Uterus (tissue), 4 donors: ENCODE data around the gene FANCC. TPM values are rescaled to one million over a fixed set of nuclear protein-coding genes. Genes with fewer than 3 reads are reported as not detected.
"Not testable (repeated sequence)": the region's sequence is repeated elsewhere in the genome, so short reads cannot be mapped to it uniquely, and the experiment has no call there.

Source experiments
- DNase-seq, 2 donors: peaks; one replicate each; pipeline ENCODE4 v3.0.0-alpha.2; 2019 to 2020
- H3K27ac ChIP-seq, 2 donors: fragments of 200-600 bp; sonication (generic); 1 replicate in 1 of 2; 2 replicates in 1 of 2; pipeline ENCODE4 v1.5.1; 2016 to 2018
- H3K27me3 ChIP-seq, 2 donors: fragments of 200-600 bp; sonication (generic); one replicate each; pipeline ENCODE4 v1.5.1; 2018 to 2019; ENCODE audit warnings: control low read depth in 1 of 2
- H3K36me3 ChIP-seq, 2 donors: fragments of 200-600 bp; sonication (generic); one replicate each; pipeline ENCODE4 v1.5.1; 2019; ENCODE audit warnings: control low read depth in 1 of 2
- H3K4me1 ChIP-seq, 2 donors: fragments of 200-600 bp; sonication (generic); one replicate each; pipeline ENCODE4 v1.5.1; 2018 to 2019; ENCODE audit warnings: control low read depth in 1 of 2
- H3K4me3 ChIP-seq, 2 donors: fragments of 200-600 bp; sonication (generic); 1 replicate in 1 of 2; 2 replicates in 1 of 2; pipeline ENCODE4 v1.5.1; 2018 to 2019; ENCODE audit warnings: mild to moderate bottlenecking in 1 of 2
- H3K9me3 ChIP-seq, 2 donors: fragments of 200-600 bp; sonication (generic); one replicate each; pipeline ENCODE4 v1.5.1; 2019; ENCODE audit warnings: control low read depth in 1 of 2
- CTCF ChIP-seq, 4 experiments: fragments of 200-600 bp in 2 of 4; fragments of 450-650 bp in 2 of 4; sonication (generic) in 2 of 4; IDR thresholded peaks; one replicate each; pipeline ENCODE4 v1.5.1; 2016 to 2019; ENCODE audit warnings: antibody characterized with exemption in 4 of 4, mild to moderate bottlenecking in 2 of 4, moderate library complexity in 1 of 4
- POLR2A ChIP-seq, 2 donors: fragments of 450-650 bp; IDR thresholded peaks; one replicate each; pipeline ENCODE4 v1.6.1; 2016; ENCODE audit warnings: antibody characterized with exemption in 2 of 2, mild to moderate bottlenecking in 1 of 2, moderate library complexity in 1 of 2
- intact Hi-C: fragments of 100-400 bp; cut with DNase I; formaldehyde crosslinking; loops from one replicate; pipeline ENCODE4 v1.15.1; 2023; ENCODE audit warnings: low total_unique reads
- total RNA-seq, 4 donors: library from RNA; depleted of rRNA in 3 of 4; stranded (reverse); fragments of >200 nt in 3 of 4; gene quantifications; one replicate each; pipeline versions ENCODE4 v1.1.0 to v1.2.4, GENCODE V29; 2014 to 2023
- donor health status: DM: yes; HTN: yes; CAD: no.

The FANCC gene
- total RNA-seq, 4 donors from 2014 or later = 4.1 to 21.4 (median 15.9) TPM

DNA sequence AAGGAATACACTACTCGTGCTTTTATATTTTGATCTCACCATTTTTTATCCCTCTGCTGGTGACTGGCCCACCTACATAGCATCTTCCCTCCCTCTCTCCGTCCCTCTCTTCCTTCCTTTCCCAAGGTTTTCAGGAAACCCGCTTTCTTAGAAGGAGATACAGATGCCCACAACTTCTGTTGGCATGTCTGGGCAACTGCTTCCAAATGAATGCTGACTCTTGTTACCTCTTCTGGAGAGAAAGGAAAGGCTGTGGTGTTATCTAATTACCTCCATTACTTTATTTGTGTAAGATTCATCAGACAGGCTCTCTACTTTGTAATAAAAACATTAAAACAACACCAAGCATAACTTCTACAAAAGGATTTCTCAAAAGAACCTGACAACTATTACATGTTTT, 20.2 kb downstream of the FANCC start:
- intact Hi-C loops = no loop called here
- no peak for DNase-seq
- Histone ChIP-seq H3K36me3 (no peaks in the 10 kb centered on the region), H3K4me3 (no peak overlapping the region), H3K27me3 (no peaks in the 10 kb centered on the region), H3K4me1 (no peaks in the 10 kb centered on the region), H3K27ac (no peak overlapping the region), H3K9me3 (no peaks in the 10 kb centered on the region)
- TF ChIP-seq CTCF (IDR thresholded peaks at IDR 0.05) (no peak), POLR2A (IDR thresholded peaks at IDR 0.05) (no peak)

GRCh38 chr9:95296761-95297160, 20.7 kb downstream of the FANCC start:
- H3K27ac ChIP-seq = no peak overlapping the region
- intact Hi-C loops = no loop called here
- H3K36me3 ChIP-seq = no peaks in the 10 kb centered on the region
- H3K9me3 ChIP-seq = no peaks in the 10 kb centered on the region
- no peaks in the 10 kb centered on the region for H3K4me1 ChIP-seq
- no peak overlapping the region for H3K4me3 ChIP-seq
- no peak for TF ChIP-seq POLR2A (IDR thresholded peaks at IDR 0.05)
- no peak for TF ChIP-seq CTCF (IDR thresholded peaks at IDR 0.05)
- no peak for DNase-seq
- no peaks in the 10 kb centered on the region for H3K27me3 ChIP-seq

DNA sequence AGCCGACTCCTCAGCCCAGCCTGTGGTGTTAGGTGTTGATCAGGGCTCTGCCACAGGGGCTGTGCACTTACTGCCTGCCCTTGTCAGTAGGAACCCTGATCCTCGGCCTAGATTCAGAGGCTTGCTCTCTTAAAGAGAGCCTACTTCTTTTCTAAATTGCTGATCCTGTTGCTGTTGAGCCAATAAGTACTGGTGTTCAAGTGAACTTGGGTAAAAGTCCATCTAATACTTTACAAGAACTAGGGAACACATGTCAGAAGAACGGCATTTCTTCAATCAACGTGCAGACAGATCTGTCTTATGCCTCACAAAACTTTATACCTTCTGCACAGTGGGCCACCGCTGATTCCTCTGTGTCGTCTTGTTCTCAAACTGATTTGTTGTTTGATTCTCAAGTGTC, 24.2 kb downstream of the FANCC start:
- H3K9me3 ChIP-seq, intact Hi-C loops, H3K27me3 ChIP-seq, DNase-seq, H3K36me3 ChIP-seq, H3K27ac ChIP-seq, H3K4me3 ChIP-seq, H3K4me1 ChIP-seq: not testable (repeated sequence)

- H3K27ac ChIP-seq = no peak overlapping the region
- no peaks in the 10 kb centered on the region for H3K9me3 ChIP-seq
- DNase-seq = no peak
- H3K27me3 ChIP-seq = no peaks in the 10 kb centered on the region
- TF ChIP-seq CTCF (IDR thresholded peaks at IDR 0.05) (no peak), POLR2A (IDR thresholded peaks at IDR 0.05) (no peak)
- no peak overlapping the region for H3K4me3 ChIP-seq
- H3K36me3 ChIP-seq = no peaks in the 10 kb centered on the region
- no peaks in the 10 kb centered on the region for H3K4me1 ChIP-seq
- intact Hi-C loops = no loop called here
Measured at GRCh38 chr9:95292226-95292625, 25.3 kb downstream of the FANCC start.

DNA sequence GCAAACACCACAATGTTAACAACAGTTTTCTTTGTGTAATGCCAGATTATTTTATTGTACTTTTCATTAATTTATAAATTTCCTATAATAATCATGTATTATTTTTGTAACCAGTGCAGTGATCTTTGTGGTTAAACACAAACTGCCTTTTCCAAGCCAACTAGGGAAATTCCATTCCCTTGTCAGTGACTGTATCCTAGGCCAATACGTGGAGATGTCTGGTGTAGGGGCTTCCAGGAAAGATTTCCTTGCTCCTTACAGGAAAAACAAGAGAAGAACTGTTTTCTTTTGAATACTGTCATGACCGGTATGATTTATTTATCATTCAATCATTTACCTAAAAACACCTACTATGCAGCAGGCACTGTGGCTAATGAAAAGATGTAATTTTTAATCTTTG, 31.4 kb downstream of the FANCC start:
- H3K4me1 ChIP-seq = no peaks in the 10 kb centered on the region
- no peak overlapping the region for H3K27ac ChIP-seq
- no peak overlapping the region for H3K4me3 ChIP-seq
- H3K36me3 ChIP-seq = no peaks in the 10 kb centered on the region
- intact Hi-C loops = no loop called here
- peaks cover 0 to 11% of the 10 kb centered on the region in 2 donors for H3K9me3 ChIP-seq
- DNase-seq = no peak
- no peaks in the 10 kb centered on the region for H3K27me3 ChIP-seq
- TF ChIP-seq CTCF (IDR thresholded peaks at IDR 0.05) (no peak), POLR2A (IDR thresholded peaks at IDR 0.05) (no peak)

DNA sequence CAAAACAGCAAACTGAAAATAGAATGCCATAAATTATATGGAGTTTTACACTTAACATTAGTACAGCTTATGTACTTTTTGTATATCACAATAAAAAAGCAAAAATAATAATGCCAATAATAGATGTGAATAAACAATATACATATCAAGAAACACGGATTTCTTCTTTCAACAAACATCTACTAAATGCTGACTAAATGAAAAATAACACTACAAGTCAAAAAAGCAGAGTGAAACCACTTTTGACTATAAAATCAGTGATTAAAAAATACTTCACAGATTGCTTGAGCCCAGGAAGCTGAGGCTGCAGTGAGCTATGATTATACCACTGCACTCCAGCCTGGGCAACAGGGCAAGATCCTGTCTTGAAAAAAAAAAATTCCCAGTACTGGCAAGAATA, 32.2 kb downstream of the FANCC start:
- intact Hi-C loops = no loop called here
- TF ChIP-seq CTCF (IDR thresholded peaks at IDR 0.05) (no peak), POLR2A (IDR thresholded peaks at IDR 0.05) (no peak)
- DNase-seq = no peak

More for the DNA sequence above, 32.2 kb downstream of the FANCC start:
- H3K27me3 ChIP-seq = no peaks in the 10 kb centered on the region
- no peaks in the 10 kb centered on the region for H3K4me1 ChIP-seq
- no peak overlapping the region for H3K27ac ChIP-seq
- peaks cover 0 to 20% of the 10 kb centered on the region in 2 donors for H3K9me3 ChIP-seq
- H3K4me3 ChIP-seq = no peak overlapping the region
- no peaks in the 10 kb centered on the region for H3K36me3 ChIP-seq
